Gastroesophageal sphincter (tissue), 4 donors: ENCODE results near the gene RANBP1. TPM values are rescaled to one million over a fixed set of nuclear protein-coding genes. Genes with fewer than 3 reads are reported as not detected.
A peak's percentile ranks its signal among the peaks of the same experiment; 100 is the strongest.

Experiments used
- ATAC-seq: fragments of 150-250 bp; one replicate; pipeline ENCODE4 v1.9.1; 2016; ENCODE audit warnings: mild to moderate bottlenecking, moderate library complexity
- H3K27ac ChIP-seq, 4 donors: fragments of 200-600 bp; sonication (generic) in 3 of 4; 1 replicate in 3 of 4; 2 replicates in 1 of 4; pipeline ENCODE4 v1.5.1; 2016 to 2019
- H3K27me3 ChIP-seq: fragments of 200-600 bp; sonication (generic); one replicate; pipeline ENCODE4 v1.5.1; 2019
- H3K36me3 ChIP-seq, 2 donors: fragments of 200-600 bp; sonication (generic); one replicate each; pipeline ENCODE4 v1.5.1; 2019; ENCODE audit warnings: control low read depth in 1 of 2
- H3K4me1 ChIP-seq, 3 donors: fragments of 200-600 bp; sonication (generic); 1 replicate in 2 of 3; 2 replicates in 1 of 3; pipeline ENCODE4 v1.5.1; 2016 to 2019; ENCODE audit warnings: control low read depth in 2 of 3
- H3K4me3 ChIP-seq, 2 donors: fragments of 200-600 bp; sonication (generic); one replicate each; pipeline ENCODE4 v1.5.1; 2019; ENCODE audit warnings: mild to moderate bottlenecking in 1 of 2, moderate library complexity in 1 of 2
- H3K9me3 ChIP-seq, 3 donors: fragments of 200-600 bp; sonication (generic); one replicate each; pipeline ENCODE4 v1.5.1; 2017 to 2019; ENCODE audit warnings: control low read depth in 2 of 3
- EP300 ChIP-seq: sonication (generic); formaldehyde crosslinking; IDR thresholded peaks from one replicate; pipeline ENCODE4 v1.6.1; 2017; ENCODE audit warnings: antibody characterized with exemption, mild to moderate bottlenecking
- POLR2A ChIP-seq, 2 donors: fragments of 450-650 bp; IDR thresholded peaks; one replicate each; pipeline ENCODE4 v1.6.1; 2017; ENCODE audit warnings: antibody characterized with exemption in 2 of 2, mild to moderate bottlenecking in 2 of 2, moderate library complexity in 1 of 2
- POLR2AphosphoS5 ChIP-seq: sonication (generic); formaldehyde crosslinking; IDR thresholded peaks from one replicate; pipeline ENCODE4 v1.6.1; 2017; ENCODE audit warnings: antibody characterized with exemption
- whole genome bisulfite sequencing, 2 donors: methylation state at CpG; one replicate each; pipeline ENCODE4 v1.1.5; 2018; ENCODE audit warnings: low coverage in 1 of 2; 5-methylcytosine and 5-hydroxymethylcytosine counted together
- total RNA-seq, 4 donors: library from RNA; depleted of rRNA; stranded (reverse); fragments of >200 nt; gene quantifications; one replicate each; pipeline ENCODE4 v1.1.0, GENCODE V29; 2016
- TF ChIP-seq, protein P1 (sequence below), 4 experiments: fragments of 200-600 bp in 2 of 4; fragments of 450-650 bp in 2 of 4; sonication (generic) in 1 of 4; IDR thresholded peaks; one replicate each; pipeline ENCODE4 v1.5.1; 2017 to 2019; ENCODE audit warnings: antibody characterized with exemption in 4 of 4, mild to moderate bottlenecking in 2 of 4, moderate library complexity in 2 of 4

Gene RANBP1
- total RNA-seq, 4 donors from 2014 or later, result 115 to 162 (median 158) TPM

DNA sequence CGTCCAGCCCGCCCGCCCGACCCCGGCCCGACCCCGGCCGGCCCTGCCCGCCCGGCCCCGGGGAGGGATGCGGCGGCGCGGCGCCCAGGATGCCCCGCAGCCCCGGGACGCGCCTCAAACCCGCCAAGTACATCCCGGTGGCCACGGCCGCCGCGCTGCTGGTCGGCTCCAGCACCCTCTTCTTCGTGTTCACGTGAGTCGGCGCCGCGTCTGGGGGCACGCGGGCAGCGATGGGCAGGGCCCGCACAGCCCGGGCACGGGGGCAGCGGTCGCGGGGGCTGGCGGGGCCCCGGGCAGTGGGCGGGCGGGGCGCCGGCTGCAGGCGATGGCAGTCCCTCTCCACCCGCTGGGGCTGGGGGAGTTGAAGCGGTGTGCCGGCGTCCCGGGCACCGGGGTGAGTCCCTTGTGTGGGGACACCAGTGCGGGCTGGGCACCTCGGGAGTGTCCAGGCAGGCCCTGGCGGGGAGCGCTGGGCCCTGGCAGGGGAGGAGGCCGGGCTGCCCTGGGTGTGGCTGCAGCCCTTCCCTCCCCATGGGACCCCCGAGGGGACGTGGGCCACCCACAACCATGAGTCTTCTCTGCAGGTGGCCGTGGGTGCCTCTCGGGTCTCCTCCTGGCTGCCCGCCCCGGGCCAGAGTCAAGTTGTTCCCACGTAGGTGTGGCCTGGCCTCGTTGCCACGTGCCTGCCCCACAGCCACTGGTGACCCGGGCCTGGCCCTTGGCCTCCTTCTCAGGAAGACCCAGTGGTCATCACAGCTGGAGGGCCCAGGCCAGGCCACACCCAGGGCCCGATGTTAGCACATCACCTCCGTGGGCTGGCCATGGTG is 16.2 kb downstream of the RANBP1 start:
- Histone ChIP-seq H3K4me3 (peak overlapping the region; percentile 75 to 99), H3K27ac (peak overlapping the region in 3 of 4 donors; percentile 92 to 99 (median 95)), H3K36me3 (peaks cover 0 to 11% of the 10 kb centered on the region in 2 donors), H3K9me3 (no peaks in the 10 kb centered on the region), H3K4me1 (peaks cover 4 to 60% (median 42%) of the 10 kb centered on the region in 3 donors), H3K27me3 (no peaks in the 10 kb centered on the region)
- ATAC-seq, result no peak
- no CpG with 5 or more reads among the region's 72 CpGs for WGBS, 2 donors
- no peak for TF ChIP-seq POLR2A (IDR thresholded peaks at IDR 0.05)
- TF ChIP-seq EP300, result no peak
- TF ChIP-seq, protein P1, sequence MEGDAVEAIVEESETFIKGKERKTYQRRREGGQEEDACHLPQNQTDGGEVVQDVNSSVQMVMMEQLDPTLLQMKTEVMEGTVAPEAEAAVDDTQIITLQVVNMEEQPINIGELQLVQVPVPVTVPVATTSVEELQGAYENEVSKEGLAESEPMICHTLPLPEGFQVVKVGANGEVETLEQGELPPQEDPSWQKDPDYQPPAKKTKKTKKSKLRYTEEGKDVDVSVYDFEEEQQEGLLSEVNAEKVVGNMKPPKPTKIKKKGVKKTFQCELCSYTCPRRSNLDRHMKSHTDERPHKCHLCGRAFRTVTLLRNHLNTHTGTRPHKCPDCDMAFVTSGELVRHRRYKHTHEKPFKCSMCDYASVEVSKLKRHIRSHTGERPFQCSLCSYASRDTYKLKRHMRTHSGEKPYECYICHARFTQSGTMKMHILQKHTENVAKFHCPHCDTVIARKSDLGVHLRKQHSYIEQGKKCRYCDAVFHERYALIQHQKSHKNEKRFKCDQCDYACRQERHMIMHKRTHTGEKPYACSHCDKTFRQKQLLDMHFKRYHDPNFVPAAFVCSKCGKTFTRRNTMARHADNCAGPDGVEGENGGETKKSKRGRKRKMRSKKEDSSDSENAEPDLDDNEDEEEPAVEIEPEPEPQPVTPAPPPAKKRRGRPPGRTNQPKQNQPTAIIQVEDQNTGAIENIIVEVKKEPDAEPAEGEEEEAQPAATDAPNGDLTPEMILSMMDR (IDR thresholded peaks at IDR 0.05), result no peak
- no peak for TF ChIP-seq POLR2AphosphoS5

DNA sequence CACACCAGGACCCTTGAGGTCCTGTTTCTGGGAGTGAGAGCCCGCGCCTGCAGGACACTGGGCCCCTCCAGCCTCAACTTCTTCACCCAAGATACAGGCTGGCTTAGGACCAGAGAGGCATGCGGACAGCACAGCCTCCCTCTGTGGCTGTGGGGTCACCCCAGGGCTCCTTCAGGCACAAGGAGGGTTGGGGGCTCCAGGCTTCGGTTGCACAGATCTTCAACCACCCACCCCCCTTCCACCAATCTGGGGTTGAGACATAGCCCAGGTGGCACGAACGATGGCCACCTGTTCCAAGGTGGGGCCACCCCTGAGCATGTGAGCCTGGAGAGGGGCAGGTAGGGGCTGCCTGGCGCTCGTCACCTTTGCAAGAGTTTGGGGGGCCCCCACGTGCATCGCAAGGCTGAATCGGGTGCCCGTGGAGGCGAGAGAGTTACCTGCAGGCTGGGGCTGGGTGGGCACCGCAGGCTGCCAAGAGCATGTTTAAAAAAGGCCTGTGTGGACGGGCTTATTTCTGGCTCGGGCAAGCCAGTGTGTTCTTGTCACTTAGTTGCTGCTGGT is 16.9 kb downstream of the RANBP1 start:
- H3K4me1 ChIP-seq, result peaks cover 4 to 67% (median 49%) of the 10 kb centered on the region in 3 donors
- H3K9me3 ChIP-seq, result no peaks in the 10 kb centered on the region
- no peaks in the 10 kb centered on the region for H3K27me3 ChIP-seq
- H3K27ac ChIP-seq, result peak overlapping the region in 2 of 4 donors; percentile 95 to 99
- H3K36me3 ChIP-seq, result peaks cover 0 to 4% of the 10 kb centered on the region in 2 donors
- TF ChIP-seq, protein P1 (IDR thresholded peaks at IDR 0.05), result no peak
- TF ChIP-seq POLR2A (IDR thresholded peaks at IDR 0.05), result no peak
- TF ChIP-seq POLR2AphosphoS5, result no peak
- TF ChIP-seq EP300, result no peak
- no peak for ATAC-seq
- WGBS, 2 donors, result 56% methylated on average over 6 of the region's 16 CpGs; no CpG with 5 or more reads in 1 of the 2 donors
- H3K4me3 ChIP-seq, result peak overlapping the region; percentile 75 to 99

DNA sequence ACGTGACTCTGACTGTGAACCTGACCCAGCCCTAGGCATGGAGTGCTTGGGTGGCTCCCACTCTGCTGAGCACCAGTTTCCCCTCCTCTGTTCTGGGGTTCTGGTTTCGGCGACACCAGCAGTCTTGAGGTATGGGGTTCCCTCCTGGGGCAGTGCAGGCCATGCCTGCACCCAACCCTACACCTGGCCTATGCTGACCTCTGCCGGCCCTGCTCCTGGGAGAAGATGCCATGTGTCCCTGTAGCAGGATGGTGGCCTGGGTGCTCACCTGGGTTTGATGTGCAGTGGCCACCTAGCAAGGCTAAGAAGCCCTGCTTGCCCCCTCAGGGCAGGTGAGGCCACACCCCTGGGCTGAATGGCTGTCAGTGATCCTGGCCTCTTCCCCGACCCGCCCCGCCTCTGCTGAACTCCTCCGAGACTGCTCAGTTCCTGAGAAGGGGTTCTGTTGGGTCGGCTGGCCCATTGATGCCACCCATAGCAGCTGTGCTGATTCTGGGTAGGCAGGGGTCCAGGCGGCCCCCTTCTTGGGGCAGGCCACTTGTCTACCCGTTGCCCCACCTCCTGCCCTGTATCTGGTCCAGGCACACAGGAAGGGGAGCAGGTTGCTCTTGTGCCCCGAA is 18.1 kb downstream of the RANBP1 start:
- no peaks in the 10 kb centered on the region for H3K27me3 ChIP-seq
- peak overlapping the region in 1 of 4 donors; percentile 19 for H3K27ac ChIP-seq
- H3K9me3 ChIP-seq, result no peaks in the 10 kb centered on the region
- H3K4me1 ChIP-seq, result peaks cover 4 to 78% (median 52%) of the 10 kb centered on the region in 3 donors
- WGBS, 2 donors, result 20% methylated on average over 2 of the region's 12 CpGs; no CpG with 5 or more reads in 1 of the 2 donors
- ATAC-seq, result no peak
- H3K4me3 ChIP-seq, result no peak overlapping the region
- peaks cover 0 to 1% of the 10 kb centered on the region in 2 donors for H3K36me3 ChIP-seq
- TF ChIP-seq EP300 (no peak), POLR2AphosphoS5 (no peak), POLR2A (IDR thresholded peaks at IDR 0.05) (no peak)
- TF ChIP-seq, protein P1 (IDR thresholded peaks at IDR 0.05), result no peak

DNA sequence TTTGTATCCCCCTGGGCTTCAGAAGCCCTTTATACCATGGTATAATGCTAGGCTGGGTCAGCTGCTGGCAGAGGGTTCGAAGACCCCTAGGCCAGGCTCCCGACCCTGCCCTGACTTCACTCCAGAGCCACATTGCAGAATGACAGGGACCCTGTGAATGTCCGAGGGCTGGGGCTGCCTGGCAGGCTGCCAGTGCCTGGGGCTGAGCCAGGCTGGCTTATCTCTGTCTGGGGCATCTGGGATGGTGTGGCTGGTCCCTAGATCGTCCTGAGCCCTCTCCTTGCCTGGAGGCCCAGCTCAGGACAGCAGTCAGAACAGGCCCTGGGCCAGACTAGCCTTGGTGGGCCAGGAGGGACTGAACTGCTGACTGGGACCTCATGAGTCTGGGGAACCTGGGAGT is 19.4 kb downstream of the RANBP1 start:
- peak overlapping the region in 1 of 4 donors; percentile 51 for H3K27ac ChIP-seq
- no peaks in the 10 kb centered on the region for H3K27me3 ChIP-seq
- no CpG with 5 or more reads among the region's 4 CpGs for WGBS, 2 donors
- H3K4me3 ChIP-seq, result no peak overlapping the region
- peaks cover 4 to 75% (median 52%) of the 10 kb centered on the region in 3 donors for H3K4me1 ChIP-seq
- TF ChIP-seq EP300 (no peak), POLR2A (IDR thresholded peaks at IDR 0.05) (no peak), POLR2AphosphoS5 (no peak)
- TF ChIP-seq, protein P1 (IDR thresholded peaks at IDR 0.05), result no peak
- H3K36me3 ChIP-seq, result peaks cover 0 to 14% of the 10 kb centered on the region in 2 donors
- no peaks in the 10 kb centered on the region for H3K9me3 ChIP-seq
- no peak for ATAC-seq
